NOMO-1 (cell line): ENCODE measurements around the gene VAMP1.
"Not testable (repeated sequence)": the region's sequence is repeated elsewhere in the genome, so short reads cannot be mapped to it uniquely, and the experiment has no call there.

Source experiments
- DNase-seq, 2 experiments: peaks; one replicate each; lab custom pipeline; 2025; ENCODE audit not compliant: unreplicated experiment in 2 of 2; lab: John Stamatoyannopoulos, UW

Gene VAMP1

DNA sequence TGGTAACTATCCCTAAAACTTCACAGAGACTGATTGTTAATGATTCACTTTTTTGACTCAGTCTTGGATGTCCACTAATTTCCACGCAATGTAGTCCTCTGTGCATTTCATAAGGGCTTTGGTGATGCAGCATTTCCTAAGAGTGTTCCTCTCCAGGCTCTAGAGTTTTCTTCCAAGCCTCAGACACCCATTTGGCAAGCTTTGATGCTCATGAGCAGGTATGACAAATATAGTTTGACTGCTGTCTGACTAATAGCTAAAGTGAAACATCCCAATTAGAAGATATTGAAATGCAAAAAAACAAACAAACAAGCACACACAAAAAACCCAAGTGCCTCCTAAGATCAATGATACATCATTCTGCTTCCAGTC is 1.5 kb upstream of the VAMP1 start:
- no peak for DNase-seq

DNA sequence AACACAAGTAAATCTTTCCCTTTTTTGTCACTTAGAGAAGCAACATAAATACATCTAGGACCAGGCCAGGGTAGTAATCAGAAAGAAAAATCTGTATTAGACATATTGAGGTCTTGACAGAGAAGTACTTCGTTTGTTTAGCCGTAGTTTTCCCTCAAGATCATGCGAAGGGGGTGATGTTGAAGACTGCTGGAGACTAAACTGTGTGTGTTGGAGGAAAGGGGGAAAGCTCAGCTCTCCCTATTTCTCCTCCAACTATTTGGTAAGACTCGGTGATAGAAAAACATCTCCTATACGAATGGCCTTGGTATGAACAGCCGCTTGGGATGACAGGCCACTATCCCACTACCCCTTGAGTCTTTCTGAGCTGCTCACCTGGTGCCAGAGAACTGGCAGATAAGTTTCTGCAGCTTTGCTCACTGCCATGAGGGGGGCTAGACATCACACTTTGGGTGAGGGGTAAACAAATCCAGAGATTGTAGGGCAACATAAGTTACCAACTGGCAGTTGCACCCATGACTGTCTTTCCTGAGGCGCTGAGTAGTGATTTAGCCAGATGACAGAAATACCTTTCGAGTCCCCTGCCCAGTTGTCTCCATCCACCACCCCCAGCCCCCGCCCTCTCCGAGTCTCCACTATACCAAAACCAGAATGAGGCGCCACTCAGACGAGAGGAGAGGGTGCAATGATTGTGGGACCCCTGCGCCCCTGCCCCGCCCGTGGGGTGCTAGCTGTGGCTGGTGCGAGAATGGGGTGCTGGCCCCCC is 685 bp downstream of the VAMP1 start:
- no peak for DNase-seq

- DNase-seq: no peak
Measured at GRCh38 chr12:6469092-6469491, 1.4 kb downstream of the VAMP1 start.

DNA sequence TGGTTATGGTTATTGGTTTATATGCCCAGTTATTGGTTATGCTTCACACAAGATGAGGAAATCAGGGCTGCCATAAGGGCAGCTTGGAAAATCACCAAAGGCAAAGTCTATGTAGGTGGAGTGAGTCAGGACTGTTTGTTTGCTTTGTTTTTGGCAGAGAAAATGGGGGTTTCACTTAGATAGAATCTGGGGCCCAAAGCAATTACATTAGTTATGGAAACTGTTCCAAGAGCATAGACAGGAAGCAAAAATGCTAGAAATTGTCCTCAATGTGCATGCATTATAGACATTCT is 2.2 kb downstream of the VAMP1 start:
- no peak for DNase-seq

- not testable (repeated sequence) for DNase-seq
Measured at GRCh38 chr12:6467571-6468282, 2.8 kb downstream of the VAMP1 start.

- DNase-seq: not testable (repeated sequence)
Measured at GRCh38 chr12:6466751-6467150, 3.7 kb downstream of the VAMP1 start.

DNA sequence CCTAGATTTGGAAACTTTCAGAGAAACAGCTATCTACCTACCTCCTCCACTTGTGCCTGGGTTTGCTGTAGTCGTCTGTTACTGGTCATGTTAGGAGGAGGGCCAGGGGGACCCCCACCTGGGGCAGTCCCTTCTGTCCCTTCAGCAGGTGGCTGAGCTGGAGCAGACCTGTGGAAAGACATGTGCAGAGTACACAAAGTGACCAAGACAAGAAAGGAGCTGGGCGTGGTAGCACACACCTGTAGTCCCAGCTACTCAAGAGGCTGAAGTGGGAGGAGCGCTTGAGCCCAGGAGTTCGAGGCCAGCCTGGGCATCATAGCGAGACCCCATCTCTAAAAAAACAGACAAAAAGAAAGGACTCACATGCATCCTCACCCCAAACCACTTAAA is 4.3 kb downstream of the VAMP1 start:
- DNase-seq: no peak

DNA sequence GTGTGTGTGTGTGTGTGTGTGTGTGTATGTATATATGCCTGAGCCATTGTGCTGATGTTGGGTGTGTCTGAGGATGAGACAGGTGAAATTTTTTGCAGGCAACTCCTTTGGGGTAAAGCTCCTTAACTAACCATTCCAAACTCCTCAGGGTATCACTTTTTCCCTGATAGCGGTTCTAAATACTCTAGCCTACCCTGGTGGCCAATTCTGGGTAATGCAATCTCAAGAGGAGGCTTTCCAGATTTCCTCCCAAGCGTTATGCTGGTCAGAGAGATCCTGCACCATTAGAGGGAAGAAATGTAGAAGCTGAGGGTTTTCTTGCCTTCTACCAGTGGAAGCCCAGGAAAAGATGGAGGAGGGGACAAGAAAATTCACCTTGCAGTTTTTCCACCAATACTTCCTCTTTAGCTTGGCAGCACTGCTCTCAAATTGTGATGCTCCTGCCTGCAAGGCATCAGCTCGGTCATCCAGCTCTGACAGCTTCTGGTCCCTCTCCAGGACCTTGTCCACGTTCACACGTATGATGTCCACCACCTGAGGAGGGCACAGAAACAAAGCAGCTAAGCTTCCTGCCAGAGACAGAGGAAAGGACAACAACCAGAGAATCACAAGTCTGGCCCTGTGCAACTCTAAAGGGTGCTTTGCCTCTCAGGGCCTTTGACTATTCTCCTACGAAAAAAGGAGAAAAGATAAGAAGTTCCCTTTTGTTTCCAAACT is 4.9 kb downstream of the VAMP1 start:
- DNase-seq: peak in 1 of 2 experiments; percentile 39

DNA sequence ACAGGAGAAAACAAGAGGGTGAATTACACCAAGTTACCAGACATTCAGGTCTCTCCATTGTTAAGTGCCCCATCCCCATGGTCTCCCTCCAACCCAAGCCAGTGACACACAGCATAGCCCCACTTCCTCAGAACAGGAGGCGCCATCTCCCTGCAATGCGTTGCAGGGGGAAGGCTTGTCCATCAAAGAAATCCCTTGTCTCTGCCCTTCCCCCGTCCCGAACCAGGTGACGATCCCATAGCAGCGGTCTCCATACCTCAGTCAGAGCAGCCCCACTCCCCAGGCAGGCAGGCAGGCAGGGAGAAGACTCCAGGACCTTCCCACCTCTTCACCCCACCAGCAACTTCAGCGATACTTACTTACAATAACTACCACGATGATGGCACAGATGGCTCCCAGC is 5.9 kb downstream of the VAMP1 start:
- no peak for DNase-seq

- no peak for DNase-seq
Measured at GRCh38 chr12:6463858-6464257, 6.6 kb downstream of the VAMP1 start.

DNA sequence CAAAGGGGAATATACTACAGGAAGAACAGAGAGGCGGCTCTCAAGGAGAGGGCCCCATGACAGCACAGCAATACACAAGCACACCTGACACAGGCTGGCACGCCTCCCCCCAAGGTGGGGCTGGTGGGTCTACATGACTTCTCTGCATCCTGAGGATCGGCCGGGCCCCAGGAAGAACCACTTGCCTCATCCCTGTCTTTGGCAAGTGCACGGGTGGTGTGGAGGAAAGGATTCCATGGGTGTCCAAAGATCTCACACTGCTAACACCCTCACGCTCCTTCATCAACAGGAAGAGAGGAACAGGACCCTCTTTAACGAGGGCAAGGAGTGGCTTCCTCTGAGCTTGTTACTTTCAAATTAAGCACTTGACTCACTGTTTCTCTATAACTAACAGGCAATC is 7.3 kb downstream of the VAMP1 start:
- no peak for DNase-seq

DNA sequence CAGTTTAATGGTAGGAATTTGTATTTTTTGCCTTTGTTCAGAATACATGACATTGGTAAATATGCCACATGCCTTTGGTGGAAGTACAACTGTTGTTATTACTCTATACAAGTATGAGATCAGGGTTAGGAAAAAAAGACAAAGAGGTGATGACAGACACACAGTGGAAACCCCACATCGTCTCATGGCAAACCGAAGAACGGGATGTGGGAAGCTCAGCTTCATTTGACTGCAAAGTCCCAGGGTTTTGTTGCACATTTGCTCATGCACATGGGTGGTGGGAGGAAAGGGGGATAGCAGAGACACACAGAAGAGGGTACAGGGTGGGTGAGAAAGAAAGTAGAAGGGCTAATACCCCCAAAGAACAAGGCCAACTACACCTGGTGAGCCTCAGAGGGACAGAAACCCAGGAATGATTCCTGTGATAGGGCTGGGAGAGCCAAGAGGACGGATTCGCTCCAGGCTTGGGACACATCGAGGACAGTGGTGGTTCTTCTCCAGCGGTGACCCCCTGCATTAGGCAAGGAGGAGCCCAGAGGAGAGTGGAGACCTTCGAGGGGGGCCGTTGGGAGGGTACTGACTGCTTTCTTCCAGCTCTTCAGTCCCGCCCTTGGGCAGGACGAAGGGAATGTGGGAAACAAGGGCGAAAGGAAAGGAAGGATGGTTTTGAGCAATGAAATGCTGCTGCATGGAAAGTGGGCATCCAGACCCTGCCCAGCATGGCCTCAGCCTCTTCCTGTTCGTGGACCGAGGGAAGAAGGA is 8.1 kb downstream of the VAMP1 start:
- no peak for DNase-seq

- DNase-seq: peak; percentile 80 to 95
Measured at GRCh38 chr12:6461401-6462233, 8.9 kb downstream of the VAMP1 start.

DNA sequence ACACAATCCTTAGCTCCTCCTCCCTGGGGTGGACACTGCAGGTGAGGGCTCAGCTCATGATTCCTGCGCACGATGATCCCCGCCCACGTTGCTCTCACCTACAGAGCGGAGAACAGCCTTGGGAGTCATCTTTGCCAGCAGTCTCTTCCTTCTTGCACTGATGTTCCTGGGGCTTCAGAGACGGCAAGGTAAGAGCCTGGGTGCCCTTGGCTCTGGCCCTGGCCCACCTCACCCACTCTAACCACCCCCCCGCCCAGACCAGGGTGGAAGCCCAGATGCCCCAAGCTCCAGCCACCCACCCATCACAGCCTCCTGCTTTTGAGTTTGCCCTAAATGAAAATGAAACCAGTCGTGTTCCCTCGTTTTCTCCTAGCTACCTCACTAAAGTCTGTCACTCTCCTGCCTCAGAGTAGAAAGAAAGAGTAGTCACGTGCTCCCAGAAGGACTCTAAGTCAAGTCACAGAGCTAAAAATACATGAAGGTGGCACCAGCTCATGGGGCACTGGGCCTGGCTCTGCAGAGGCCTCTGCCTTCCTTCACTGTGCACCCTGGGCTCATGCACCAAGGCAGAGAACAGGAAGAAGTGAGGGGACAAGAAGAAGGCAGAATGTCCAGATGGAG is 9.6 kb downstream of the VAMP1 start:
- DNase-seq: no peak

- no peak for DNase-seq
Measured at GRCh38 chr12:6459004-6459337, 11.5 kb downstream of the VAMP1 start.

- DNase-seq: no peak
Measured at GRCh38 chr12:6458281-6459003, 12.0 kb downstream of the VAMP1 start.

- DNase-seq: no peak
Measured at GRCh38 chr12:6457220-6457945, 13.1 kb downstream of the VAMP1 start.

DNA sequence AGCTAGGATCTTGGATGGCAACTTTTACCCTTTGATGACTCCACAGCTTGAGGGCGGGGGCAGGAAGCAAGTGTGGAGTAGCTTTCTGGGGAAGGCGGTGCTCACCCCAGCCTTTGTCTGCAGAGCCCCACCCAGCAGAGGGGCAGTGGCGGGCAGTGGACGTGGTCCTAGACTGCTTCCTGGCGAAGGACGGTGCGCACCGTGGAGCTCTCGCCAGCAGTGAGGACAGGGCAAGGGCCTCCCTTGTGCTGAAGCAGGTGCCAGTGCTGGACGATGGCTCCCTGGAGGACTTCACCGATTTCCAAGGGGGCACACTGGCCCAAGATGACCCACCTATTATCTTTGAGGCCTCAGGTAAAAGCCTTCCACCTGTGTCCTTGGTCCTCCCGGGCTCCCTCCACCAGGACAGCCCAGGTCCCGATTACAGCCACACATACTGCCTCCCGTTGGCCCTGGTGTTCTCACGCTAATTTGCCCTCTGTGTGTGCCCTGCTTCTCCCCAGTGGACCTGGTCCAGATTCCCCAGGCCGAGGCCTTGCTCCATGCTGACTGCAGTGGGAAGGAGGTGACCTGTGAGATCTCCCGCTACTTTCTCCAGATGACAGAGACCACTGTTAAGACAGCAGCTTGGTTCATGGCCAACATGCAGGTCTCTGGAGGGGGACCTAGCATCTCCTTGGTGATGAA is 17.4 kb downstream of the VAMP1 start:
- no peak for DNase-seq
